Superior temporal gyrus (tissue), 1 donor: Measurements from ENCODE around the gene PTPRM.
A peak's percentile ranks its signal among the peaks of the same experiment; 100 is the strongest.

ENCODE experiments used
- DNase-seq: peaks from one replicate; pipeline ENCODE4 v3.0.0-alpha.2; 2016; ENCODE audit errors: extremely low spot score

PTPRM gene

DNA sequence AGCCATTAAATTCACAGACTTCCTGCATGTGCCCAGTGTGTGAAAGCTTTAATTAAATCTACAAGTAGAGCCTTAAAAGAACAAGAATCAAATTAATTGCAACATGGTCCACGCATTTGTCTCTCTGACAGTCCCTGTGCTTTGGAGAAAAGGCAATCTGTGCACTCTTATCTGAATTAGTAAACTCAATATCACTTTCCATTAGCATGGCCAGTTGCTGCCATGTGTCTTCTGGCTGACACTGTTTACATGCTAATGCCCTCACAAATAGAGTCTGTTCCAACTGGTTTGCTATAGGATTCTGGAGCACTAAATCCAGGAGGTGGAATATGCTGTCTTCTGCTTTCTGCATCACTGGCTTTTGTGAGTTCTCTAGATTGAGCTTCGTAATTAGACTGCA, 607.7 kb downstream of the PTPRM start:
- no peak for DNase-seq

DNA sequence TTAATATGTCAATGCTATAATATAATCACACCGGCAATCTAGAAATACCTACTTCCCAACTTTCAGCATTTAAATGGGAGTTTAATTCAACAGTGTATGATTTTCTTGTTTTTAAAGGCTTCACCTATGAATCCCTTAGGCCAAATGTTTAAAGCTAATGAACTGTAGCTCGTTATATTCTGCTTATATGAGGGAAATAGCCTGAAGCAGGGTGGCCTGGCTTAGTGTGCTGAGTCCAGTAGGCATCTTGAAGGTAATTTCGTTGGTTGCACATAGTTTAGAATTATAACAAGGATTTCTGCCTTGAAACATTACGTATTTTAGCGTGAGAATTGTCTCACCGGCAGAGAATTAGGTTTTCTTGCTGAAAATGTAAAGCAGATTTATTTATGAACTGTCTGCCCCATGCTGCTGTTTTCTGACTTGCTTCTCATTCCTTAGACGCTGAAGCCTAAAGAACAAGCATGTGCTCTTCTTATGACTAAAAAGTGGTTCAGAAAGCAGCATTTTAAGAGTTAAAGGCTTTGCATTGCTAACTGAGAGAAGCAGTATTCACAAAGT, 608.5 kb downstream of the PTPRM start:
- no peak for DNase-seq

- peak; percentile 26 for DNase-seq
These were observed 609.0 kb downstream of the PTPRM start for GRCh38 chr18:8176109-8176508.

DNA sequence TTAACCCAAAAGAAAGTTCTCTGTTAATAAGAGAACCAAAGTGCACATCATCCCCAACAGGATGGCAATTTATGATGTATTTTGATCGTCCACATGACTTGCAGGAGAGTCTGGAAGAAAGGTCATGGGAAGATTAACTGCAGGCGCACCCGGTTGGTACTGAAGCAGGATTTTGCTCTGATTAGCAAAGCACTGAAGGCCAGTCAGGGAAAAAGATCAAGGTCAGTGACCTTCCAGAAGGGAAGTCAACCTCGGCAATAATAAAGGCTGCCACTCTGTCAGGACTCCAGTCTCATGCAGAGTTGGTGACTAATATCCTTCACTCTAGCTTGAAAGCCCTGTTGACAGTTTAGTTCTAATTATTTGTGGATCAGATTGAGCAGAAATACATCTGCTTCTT, 609.4 kb downstream of the PTPRM start:
- peak; percentile 18 for DNase-seq

DNA sequence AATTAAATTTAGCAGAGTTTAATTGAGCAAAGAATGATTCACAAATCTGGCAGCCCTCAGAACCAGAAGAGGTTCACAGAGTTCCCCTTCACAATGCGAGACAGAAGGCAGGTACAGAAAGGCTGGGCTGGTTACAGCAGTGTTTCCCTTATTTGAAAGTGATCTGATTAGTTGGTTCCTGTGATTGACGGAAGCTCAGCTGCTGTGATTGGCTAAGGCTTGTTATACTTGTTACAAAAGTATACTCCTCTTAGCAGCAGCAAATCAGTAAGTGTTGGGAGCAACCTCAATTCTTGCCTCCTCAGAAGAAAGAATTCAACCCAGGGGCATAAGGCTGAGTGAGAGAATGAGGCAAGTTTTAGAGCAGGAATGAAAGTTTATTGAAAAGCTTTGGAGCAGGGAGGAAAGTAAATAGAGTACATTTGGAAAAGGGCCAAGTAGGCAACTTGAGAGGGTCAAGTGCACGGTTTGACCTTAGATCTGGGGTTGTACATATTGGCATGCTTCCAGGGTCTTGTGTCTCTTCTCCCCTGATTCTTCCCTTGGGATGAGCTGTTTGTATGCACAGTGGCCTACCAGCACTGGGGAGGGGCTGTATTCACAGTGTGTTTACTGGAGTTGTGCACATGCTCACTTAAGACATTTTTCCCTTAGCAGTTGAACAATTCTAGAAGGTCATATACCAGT, 610.4 kb downstream of the PTPRM start:
- no peak for DNase-seq

GRCh38 chr18:8186413-8186812, 619.3 kb downstream of the PTPRM start:
- DNase-seq, result no peak

DNA sequence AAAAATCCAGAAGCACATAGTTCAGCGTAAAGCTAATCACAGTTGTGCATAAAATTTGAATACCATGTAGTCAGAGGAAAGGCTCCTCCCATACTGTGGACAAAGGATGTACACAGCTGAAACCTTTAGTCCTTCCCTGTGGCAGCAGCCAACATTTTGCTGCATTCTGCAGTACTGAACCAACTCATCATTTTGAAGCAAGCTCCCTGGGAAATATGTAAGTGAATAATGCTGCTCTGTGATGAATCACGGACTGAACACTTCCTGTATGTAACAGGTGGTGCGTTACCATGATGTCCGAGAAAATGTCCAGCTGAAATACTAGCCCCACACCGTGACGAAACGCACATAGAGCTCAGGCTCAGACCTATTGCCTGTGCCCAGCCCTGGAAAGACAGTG, 621.1 kb downstream of the PTPRM start:
- no peak for DNase-seq

DNA sequence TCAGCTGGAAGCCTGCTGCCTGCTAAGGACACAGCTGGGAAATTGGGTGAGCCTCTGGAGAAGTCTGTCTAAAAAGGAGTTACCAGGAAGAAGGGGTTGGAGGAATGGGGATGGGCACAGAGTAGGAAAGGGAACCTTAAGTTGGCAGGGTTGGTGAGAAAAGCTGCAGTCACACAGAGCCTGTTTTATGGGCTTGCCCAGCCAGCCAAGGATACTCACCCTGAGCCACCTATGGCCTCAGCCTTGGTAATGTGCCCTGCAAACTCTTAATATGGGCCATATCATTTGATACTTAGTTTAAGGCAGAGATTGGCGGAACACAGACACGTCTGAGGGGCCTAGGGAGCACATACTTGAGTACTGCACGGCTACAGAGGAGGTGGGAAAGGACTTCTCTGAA, 623.9 kb downstream of the PTPRM start:
- DNase-seq, result no peak

DNA sequence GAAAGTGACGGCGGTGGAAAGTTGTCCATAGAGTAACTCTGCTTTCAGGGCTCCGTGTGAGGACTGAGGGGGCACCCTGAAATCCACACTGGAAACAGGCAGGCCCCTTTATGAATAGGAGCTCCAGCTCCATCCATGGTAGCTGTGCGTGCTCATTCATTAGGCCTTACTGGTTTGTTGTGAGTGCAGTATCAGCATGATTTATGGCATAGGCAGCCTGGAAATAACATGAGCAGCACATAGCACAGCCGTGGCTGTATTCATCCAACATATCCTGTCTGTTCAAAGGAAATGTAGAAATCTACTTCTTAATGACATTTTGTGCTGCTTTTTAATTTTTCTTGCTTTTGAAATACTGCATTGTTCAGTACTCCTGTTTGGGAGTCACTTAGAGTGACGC, 627.3 kb downstream of the PTPRM start:
- DNase-seq, result no peak

GRCh38 chr18:8196238-8196637, 629.1 kb downstream of the PTPRM start:
- no peak for DNase-seq

DNA sequence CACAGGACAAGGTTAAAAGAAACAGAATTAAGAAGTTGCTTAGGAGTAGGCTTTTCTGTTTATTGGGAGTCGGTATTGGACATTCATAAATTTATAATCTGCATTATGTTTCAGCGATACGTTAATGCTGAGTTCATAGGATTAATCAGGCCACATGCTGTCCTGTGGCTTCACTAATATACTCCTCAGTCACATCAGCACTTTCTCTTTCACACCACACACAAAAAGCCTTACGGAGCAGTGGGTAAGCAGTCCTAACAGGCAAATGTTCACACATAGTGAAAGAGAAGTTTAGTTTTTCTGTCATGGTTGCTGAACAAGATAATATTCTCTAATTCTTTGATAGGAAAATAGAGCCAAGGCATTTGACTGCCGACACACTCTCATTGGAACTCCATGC, 630.4 kb downstream of the PTPRM start:
- no peak for DNase-seq

- no peak for DNase-seq
These were observed 640.9 kb downstream of the PTPRM start for GRCh38 chr18:8207996-8208395.

GRCh38 chr18:8208716-8209115, 641.6 kb downstream of the PTPRM start:
- no peak for DNase-seq

DNA sequence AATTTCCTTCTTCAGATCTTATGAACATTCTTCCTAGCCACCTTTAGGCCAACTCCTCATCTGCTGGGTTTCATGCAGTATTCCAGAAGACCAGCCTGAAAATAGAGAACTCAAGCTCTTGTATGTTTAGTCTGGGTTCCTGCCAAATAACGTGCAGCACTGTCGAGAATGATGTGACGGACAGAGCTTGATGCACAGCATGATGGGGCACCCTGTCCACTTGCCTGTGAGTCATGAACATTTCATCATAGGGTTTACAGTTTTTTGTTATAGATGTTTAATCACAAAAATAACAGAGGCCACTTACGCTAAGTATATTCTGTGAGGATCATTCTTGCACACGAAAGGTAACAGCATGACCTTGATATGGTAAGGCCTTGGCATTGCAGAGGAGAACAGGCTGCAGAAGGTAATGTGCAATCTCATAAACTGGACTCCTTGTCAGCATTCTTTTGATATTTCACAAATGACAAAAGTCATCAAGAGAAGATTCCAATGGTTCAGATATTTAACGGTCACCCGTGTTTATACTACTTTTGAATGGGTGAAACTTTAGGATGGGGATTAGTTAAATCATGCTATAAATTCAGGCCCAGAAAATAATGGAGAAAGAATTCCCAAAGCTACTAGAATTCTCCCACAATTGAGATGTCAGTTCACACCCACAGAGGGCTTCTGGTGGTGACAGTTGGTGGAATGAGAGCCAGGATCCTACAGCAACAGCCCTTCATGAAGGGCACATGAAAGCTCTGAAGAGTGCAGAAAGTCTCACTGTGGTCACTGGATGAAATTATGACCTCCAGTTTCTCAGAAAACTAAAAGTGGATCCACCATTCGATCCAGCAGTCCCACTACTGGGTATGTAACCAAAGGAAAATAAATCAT, 646.0 kb downstream of the PTPRM start:
- no peak for DNase-seq

DNA sequence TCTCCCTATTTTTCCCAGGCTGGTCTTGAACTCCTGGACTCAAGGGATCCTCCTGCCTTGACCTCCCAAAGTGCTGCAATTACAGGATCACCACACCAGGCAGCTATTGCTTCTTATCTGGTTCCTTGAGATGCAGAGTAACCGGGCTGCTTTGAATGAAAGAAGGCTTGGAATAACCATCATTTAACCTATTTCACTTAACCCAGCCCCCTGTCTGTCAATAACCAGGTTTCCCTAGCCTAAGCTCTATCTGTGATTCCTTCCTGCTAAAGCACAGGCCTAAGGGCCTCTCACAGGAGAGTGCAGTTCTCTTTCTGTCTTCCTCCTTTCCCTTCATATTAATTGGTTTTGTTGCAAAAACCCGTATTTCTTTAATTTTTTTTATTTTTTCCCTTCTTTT, 648.6 kb downstream of the PTPRM start:
- DNase-seq, result no peak

GRCh38 chr18:8217051-8217564, 650.0 kb downstream of the PTPRM start:
- DNase-seq, result no peak

GRCh38 chr18:8218197-8218596, 651.1 kb downstream of the PTPRM start:
- DNase-seq, result no peak

DNA sequence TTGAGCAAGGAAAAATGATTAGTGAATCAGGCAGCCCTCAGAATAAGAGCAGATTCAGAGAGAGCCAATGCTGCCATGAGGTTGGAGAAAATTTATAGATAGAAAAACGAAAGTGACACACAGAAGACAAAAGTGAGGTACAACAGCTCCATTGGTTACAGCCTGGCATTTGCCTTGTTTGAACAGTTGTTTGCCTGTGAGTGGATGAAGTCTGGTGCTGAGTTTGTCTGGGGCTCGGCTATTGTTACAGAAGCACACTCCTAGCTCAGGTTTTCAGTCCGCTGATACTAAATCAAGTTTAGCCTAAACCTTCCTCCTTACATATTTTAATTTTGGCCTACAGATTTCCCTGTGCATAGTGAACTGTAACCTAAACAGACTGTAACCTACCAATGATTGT, 654.3 kb downstream of the PTPRM start:
- DNase-seq, result no peak

GRCh38 chr18:8224576-8224975, 657.5 kb downstream of the PTPRM start:
- no peak for DNase-seq

GRCh38 chr18:8229040-8229439, 661.9 kb downstream of the PTPRM start:
- no peak for DNase-seq

DNA sequence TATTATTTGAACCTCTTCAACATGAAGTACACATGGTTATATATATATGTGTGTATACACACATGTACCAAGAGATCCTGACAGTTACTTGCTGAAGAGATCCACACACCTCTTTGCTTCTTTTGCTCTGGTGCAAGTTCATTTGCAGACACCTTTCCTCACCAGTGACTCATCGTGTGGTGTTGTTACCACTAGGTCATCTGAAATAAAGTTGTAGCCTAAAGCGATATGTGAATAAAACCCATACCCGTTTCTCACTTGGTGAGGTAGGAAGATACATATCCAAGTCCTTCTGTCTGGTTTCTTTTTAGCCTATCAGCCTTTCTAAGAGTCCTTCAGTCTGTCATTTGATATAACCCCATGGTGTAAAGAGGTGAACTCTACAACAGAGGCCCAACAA, 662.7 kb downstream of the PTPRM start:
- DNase-seq, result no peak

DNA sequence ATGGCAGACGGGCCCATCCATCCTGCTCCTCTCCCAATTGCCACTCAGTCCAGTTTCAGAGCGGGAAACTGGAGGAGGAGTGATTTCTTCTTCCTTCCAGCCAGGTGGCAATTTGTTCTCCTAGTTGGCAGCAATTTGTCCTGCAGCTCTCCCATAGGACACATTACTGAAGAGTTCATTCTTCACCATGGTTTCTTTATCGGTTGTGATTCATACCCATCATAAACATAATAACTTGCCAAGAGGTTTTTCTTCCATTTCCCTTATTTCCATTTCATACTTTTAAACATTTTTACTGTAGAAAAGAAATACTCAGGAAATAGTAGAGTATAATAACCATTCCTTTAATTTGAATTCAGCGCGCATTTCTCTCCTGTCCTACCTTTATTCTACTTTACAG, 664.2 kb downstream of the PTPRM start:
- no peak for DNase-seq

- no peak for DNase-seq
These were observed 665.7 kb downstream of the PTPRM start for GRCh38 chr18:8232791-8233190.
